NCI-H345 treated with DMSO at 0.1 percent for 48 hours (cell line): ENCODE measurements around the gene PSMA6.
"Not testable (repeated sequence)": the region's sequence is repeated elsewhere in the genome, so short reads cannot be mapped to it uniquely, and the experiment has no call there.

Source experiments
- DNase-seq: peaks from one replicate; lab custom pipeline; 2025; ENCODE audit not compliant: unreplicated experiment; lab: John Stamatoyannopoulos, UW

The PSMA6 gene

GRCh38 chr14:35292051-35292769 lies at the start of gene PSMA6:
TSS of gene PSMA6 (plus strand) at chr14:35292382. CDS start at chr14:35292477, 95 bp downstream.
- peak; percentile 97 for DNase-seq

GRCh38 chr14:35242599-35243311 lies 49.4 kb upstream of the PSMA6 start:
- no peak for DNase-seq

GRCh38 chr14:35243956-35244355 lies 48.2 kb upstream of the PSMA6 start:
- no peak for DNase-seq

GRCh38 chr14:35244542-35244941 lies 47.6 kb upstream of the PSMA6 start:
- no peak for DNase-seq

GRCh38 chr14:35245051-35245450 lies 47.1 kb upstream of the PSMA6 start:
- DNase-seq: no peak

GRCh38 chr14:35247777-35248475 lies 44.3 kb upstream of the PSMA6 start:
- no peak for DNase-seq

GRCh38 chr14:35248476-35248788 lies 43.8 kb upstream of the PSMA6 start:
- DNase-seq: no peak

GRCh38 chr14:35250319-35250718 lies 41.9 kb upstream of the PSMA6 start:
- no peak for DNase-seq

- no peak for DNase-seq
Observed at GRCh38 chr14:35252451-35252868, 39.7 kb upstream of the PSMA6 start.

- not testable (repeated sequence) for DNase-seq
Observed at GRCh38 chr14:35253056-35253455, 39.1 kb upstream of the PSMA6 start.

GRCh38 chr14:35254034-35254622 lies 38.1 kb upstream of the PSMA6 start:
- not testable (repeated sequence) for DNase-seq

GRCh38 chr14:35254736-35255135 lies 37.4 kb upstream of the PSMA6 start:
- DNase-seq: no peak

- DNase-seq: no peak
Observed at GRCh38 chr14:35255711-35256110, 36.5 kb upstream of the PSMA6 start.

- DNase-seq: no peak
Observed at GRCh38 chr14:35257809-35258208, 34.4 kb upstream of the PSMA6 start.

GRCh38 chr14:35258420-35258819 lies 33.8 kb upstream of the PSMA6 start:
- no peak for DNase-seq

- no peak for DNase-seq
Observed at GRCh38 chr14:35261774-35262173, 30.4 kb upstream of the PSMA6 start.

GRCh38 chr14:35262436-35262835 lies 29.7 kb upstream of the PSMA6 start:
- no peak for DNase-seq

GRCh38 chr14:35268946-35269345 lies 23.2 kb upstream of the PSMA6 start:
- DNase-seq: no peak

GRCh38 chr14:35274805-35275204 lies 17.4 kb upstream of the PSMA6 start:
- no peak for DNase-seq

- no peak for DNase-seq
Observed at GRCh38 chr14:35277179-35277578, 15.0 kb upstream of the PSMA6 start.

- no peak for DNase-seq
Observed at GRCh38 chr14:35279369-35279768, 12.8 kb upstream of the PSMA6 start.

GRCh38 chr14:35281341-35281740 lies 10.8 kb upstream of the PSMA6 start:
- no peak for DNase-seq
